Measurements from ENCODE around the gene SULT2A1. TPM values are rescaled to one million over a fixed set of nuclear protein-coding genes. Genes with fewer than 3 reads are reported as not detected.

The SULT2A1 gene
- total RNA-seq, 2 donors from 2014 or later: not detected

DNA sequence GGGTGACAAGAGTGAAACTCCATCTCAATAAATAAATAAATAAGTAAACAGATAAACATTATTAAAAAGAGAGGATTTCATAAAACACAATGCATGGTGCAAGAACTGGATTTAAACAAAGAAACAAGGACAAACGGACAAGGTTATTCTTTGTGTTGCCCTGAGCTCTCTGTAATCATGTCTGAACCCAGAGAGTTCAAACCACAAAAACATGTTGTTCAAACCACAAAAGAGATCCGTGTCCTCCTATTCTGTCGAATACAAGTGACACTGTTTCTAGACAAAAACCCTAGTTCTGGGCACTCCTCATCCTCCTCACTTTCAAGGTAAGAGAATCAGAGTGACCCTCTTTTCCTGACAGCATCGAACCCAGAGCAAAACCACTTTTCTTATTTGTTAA lies 31.7 kb downstream of the SULT2A1 start:
- Histone ChIP-seq H3K27ac (no peak overlapping the region), H3K4me1 (no peaks in the 10 kb centered on the region), H3K4me3 (no peak overlapping the region), H3K9me3 (no peaks in the 10 kb centered on the region), H3K27me3 (no peaks in the 10 kb centered on the region), H3K36me3 (no peaks in the 10 kb centered on the region)
- TF ChIP-seq CTCF (IDR thresholded peaks at IDR 0.05): no peak
- no peak for DNase-seq (ENCODE audit: low spot score)

DNA sequence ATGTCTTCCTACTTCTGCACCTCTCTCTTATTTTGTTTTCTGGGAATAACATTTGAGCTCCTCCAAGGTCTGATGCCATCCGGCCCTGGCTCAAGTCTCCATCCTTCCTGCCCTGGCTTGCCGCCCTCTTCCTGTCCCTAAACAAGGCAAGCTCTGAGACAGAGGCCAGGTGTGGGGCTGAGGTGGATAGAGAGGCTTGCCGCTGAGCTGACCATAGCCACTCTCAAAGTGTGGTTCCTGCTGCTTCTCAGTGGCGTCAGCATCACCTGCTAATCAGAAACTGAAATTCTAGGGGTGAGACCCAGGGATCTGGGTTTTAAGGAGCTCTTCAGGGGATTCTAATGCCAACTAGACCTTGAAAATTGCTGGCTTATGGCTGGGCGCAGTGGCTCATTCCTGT lies 33.1 kb downstream of the SULT2A1 start:
- Histone ChIP-seq H3K4me3 (no peak overlapping the region), H3K27me3 (no peaks in the 10 kb centered on the region), H3K27ac (no peak overlapping the region), H3K4me1 (peaks cover 0 to 3% of the 10 kb centered on the region in 2 donors), H3K9me3 (no peaks in the 10 kb centered on the region), H3K36me3 (no peaks in the 10 kb centered on the region)
- no peak for TF ChIP-seq CTCF (IDR thresholded peaks at IDR 0.05)
- DNase-seq (ENCODE audit: low spot score): no peak

GRCh38 chr19:47848823-47849473 lies 37.2 kb downstream of the SULT2A1 start:
- Histone ChIP-seq H3K9me3 (no peaks in the 10 kb centered on the region), H3K4me3 (no peak overlapping the region), H3K4me1 (peaks cover 0 to 3% of the 10 kb centered on the region in 2 donors), H3K27ac (no peak overlapping the region), H3K27me3 (no peaks in the 10 kb centered on the region), H3K36me3 (no peaks in the 10 kb centered on the region)
- peak in 1 of 2 donors; percentile 46 for TF ChIP-seq CTCF (IDR thresholded peaks at IDR 0.05)
- no peak for DNase-seq (ENCODE audit: low spot score)

DNA sequence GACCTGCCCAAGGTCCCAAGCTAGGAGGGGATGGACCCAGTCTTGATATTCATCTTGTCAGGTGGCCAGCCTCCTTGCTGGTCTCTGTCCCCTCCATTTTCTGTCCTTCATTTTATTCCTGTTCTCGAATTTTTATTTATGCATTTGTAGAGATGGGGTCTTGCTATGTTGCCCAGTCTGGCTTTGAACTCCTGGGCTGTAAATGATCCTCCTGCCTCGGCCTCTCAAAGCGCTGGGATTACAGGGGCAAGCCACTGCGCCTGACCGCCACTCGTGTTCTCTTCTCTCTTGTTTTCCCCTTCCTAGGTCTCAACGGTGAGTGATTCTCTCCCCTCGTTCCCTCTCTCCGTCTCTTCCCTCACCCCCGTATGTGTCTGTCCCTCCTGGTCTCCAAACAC lies 37.7 kb downstream of the SULT2A1 start:
- Histone ChIP-seq H3K27me3 (no peaks in the 10 kb centered on the region), H3K9me3 (no peaks in the 10 kb centered on the region), H3K27ac (no peak overlapping the region), H3K4me1 (peaks cover 0 to 3% of the 10 kb centered on the region in 2 donors), H3K4me3 (no peak overlapping the region), H3K36me3 (no peaks in the 10 kb centered on the region)
- TF ChIP-seq CTCF (IDR thresholded peaks at IDR 0.05): no peak
- no peak for DNase-seq (ENCODE audit: low spot score)

- Histone ChIP-seq H3K9me3 (no peaks in the 10 kb centered on the region), H3K4me3 (no peak overlapping the region), H3K4me1 (no peaks in the 10 kb centered on the region), H3K27ac (no peak overlapping the region), H3K36me3 (no peaks in the 10 kb centered on the region), H3K27me3 (no peaks in the 10 kb centered on the region)
- no peak for TF ChIP-seq CTCF (IDR thresholded peaks at IDR 0.05)
- DNase-seq (ENCODE audit: low spot score): no peak
Measured at GRCh38 chr19:47842941-47843340, 43.2 kb downstream of the SULT2A1 start.

GRCh38 chr19:47839913-47840312 lies 46.2 kb downstream of the SULT2A1 start:
- no peaks in the 10 kb centered on the region for H3K27me3 ChIP-seq
- no peaks in the 10 kb centered on the region for H3K4me1 ChIP-seq

More at GRCh38 chr19:47839913-47840312, 46.2 kb downstream of the SULT2A1 start:
- no peak for DNase-seq (ENCODE audit: low spot score)
- no peak overlapping the region for H3K27ac ChIP-seq
- H3K9me3 ChIP-seq: no peaks in the 10 kb centered on the region
- H3K36me3 ChIP-seq: no peaks in the 10 kb centered on the region
- TF ChIP-seq CTCF (IDR thresholded peaks at IDR 0.05): no peak
- no peak overlapping the region for H3K4me3 ChIP-seq
